ENCODE measurements around the gene IL13. TPM values are rescaled to one million over a fixed set of nuclear protein-coding genes. Genes with fewer than 3 reads are reported as not detected.

Gene IL13
- not detected in 2 replicates for total RNA-seq

GRCh38 chr5:132657676-132658380 is at the start of gene IL13:
Gene IL13, plus strand, starts transcription at chr5:132658173. Its CDS starts 14 bp downstream, at chr5:132658187.

DNA sequence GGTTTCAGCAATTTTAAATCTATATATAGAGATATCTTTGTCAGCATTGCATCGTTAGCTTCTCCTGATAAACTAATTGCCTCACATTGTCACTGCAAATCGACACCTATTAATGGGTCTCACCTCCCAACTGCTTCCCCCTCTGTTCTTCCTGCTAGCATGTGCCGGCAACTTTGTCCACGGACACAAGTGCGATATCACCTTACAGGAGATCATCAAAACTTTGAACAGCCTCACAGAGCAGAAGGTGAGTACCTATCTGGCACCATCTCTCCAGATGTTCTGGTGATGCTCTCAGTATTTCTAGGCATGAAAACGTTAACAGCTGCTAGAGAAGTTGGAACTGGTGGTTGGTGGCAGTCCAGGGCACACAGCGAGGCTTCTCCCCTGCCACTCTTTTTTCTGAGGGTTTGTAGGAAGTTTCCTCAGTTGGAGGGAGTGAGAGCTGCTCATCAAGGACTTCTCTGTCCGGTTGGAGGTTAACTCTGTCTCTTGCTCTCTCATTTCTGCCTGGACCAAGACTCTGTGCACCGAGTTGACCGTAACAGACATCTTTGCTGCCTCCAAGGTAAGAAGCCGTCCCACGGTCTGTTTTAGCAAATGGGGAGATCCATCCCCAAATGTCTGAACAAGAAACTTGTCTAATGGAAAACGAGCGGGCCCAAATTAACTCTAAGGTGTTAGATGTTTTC is 16.1 kb downstream of the IL13 start, which contains the start of gene IL4:
IL4 (plus strand) TSS at position 51 of the 692 bp plus-strand sequence; CDS start at position 113, 62 bp downstream.

Other genes starting within 250 kb of the IL13 start
- 18.1 and 20.9 TPM in 2 replicates for gene IRF1, start 167.4 kb upstream of the IL13 start, total RNA-seq
- not detected in 2 replicates for gene IL5, start 114.7 kb upstream of the IL13 start, total RNA-seq
- 17.7 and 30.0 TPM in 2 replicates for gene RAD50, start 101.2 kb upstream of the IL13 start, total RNA-seq
- not detected in 2 replicates for gene IL4, start 15.8 kb downstream of the IL13 start, total RNA-seq
- gene KIF3A, start 79.4 kb downstream of the IL13 start, total RNA-seq = 3.9 and 4.6 TPM in 2 replicates
- gene CCNI2, start 89.3 kb downstream of the IL13 start, total RNA-seq = not detected in 2 replicates
- 24.6 and 34.2 TPM in 2 replicates for gene SEPTIN8, start 119.1 kb downstream of the IL13 start, total RNA-seq
- gene SOWAHA, start 155.1 kb downstream of the IL13 start, total RNA-seq = not detected in 2 replicates
- gene SHROOM1, start 172.5 kb downstream of the IL13 start, total RNA-seq = 6.2 and 8.9 TPM in 2 replicates
- 0.20 TPM in 1 of 2 replicates, not detected in the other for gene GDF9, start 208.3 kb downstream of the IL13 start, total RNA-seq
- gene UQCRQ, start 208.5 kb downstream of the IL13 start, total RNA-seq = 137 and 161 TPM in 2 replicates
- 0.10 and 0.37 TPM in 2 replicates for gene LEAP2, start 215.5 kb downstream of the IL13 start, total RNA-seq

Data from cardiac ventricle fibroblast (primary cell).